Thyroid gland (tissue), 4 donors: Measurements from ENCODE around the gene ANO2. TPM values are rescaled to one million over a fixed set of nuclear protein-coding genes. Genes with fewer than 3 reads are reported as not detected.

Experiments used
- DNase-seq, 2 donors: peaks; one replicate each; pipeline ENCODE4 v3.0.0-alpha.2; 2019
- H3K27ac ChIP-seq, 3 donors: fragments of 200-600 bp; sonication (generic); 1 replicate in 2 of 3; 2 replicates in 1 of 3; pipeline ENCODE4 v1.5.1; 2016 to 2019; ENCODE audit warnings: mild to moderate bottlenecking in 1 of 3, moderate library complexity in 1 of 3
- H3K27me3 ChIP-seq: fragments of 200-600 bp; sonication (generic); one replicate; pipeline ENCODE4 v1.5.1; 2019
- H3K36me3 ChIP-seq, 2 donors: fragments of 200-600 bp; sonication (generic); one replicate each; pipeline ENCODE4 v1.5.1; 2016 to 2019
- H3K4me1 ChIP-seq, 2 donors: fragments of 200-600 bp; sonication (generic); one replicate each; pipeline ENCODE4 v1.5.1; 2017 to 2019
- H3K4me3 ChIP-seq, 3 donors: fragments of 200-600 bp; sonication (generic); replicated peaks in 1 of 3; 1 replicate in 2 of 3; 2 replicates in 1 of 3; pipeline ENCODE4 v1.5.1; 2016; ENCODE audit warnings: mild to moderate bottlenecking in 1 of 3
- H3K9me3 ChIP-seq: fragments of 200-600 bp; sonication (generic); one replicate; pipeline ENCODE4 v1.5.1; 2017
- CTCF ChIP-seq, 6 experiments: fragments of 200-600 bp in 3 of 6; fragments of 450-650 bp in 3 of 6; sonication (generic) in 3 of 6; IDR thresholded peaks; one replicate each; pipeline ENCODE4 v1.5.1; 2016 to 2019; ENCODE audit warnings: antibody characterized with exemption in 6 of 6, mild to moderate bottlenecking in 2 of 6, inconsistent platforms in 1 of 6, moderate library complexity in 1 of 6
- POLR2A ChIP-seq, 2 donors: fragments of 450-650 bp; IDR thresholded peaks; one replicate each; pipeline ENCODE4 v1.6.1; 2017; ENCODE audit warnings: antibody characterized with exemption in 2 of 2, mild to moderate bottlenecking in 2 of 2, moderate library complexity in 1 of 2
- WGBS, 2 donors: methylation state at CpG; one replicate each; pipeline ENCODE4 v1.1.5; 2017; 5-methylcytosine and 5-hydroxymethylcytosine counted together
- intact Hi-C: fragments of 100-400 bp; cut with DNase I; formaldehyde crosslinking; loops from one replicate; pipeline ENCODE4 v1.15.1; 2023
- total RNA-seq, 4 donors: library from RNA; depleted of rRNA; stranded (reverse); fragments of >200 nt; gene quantifications; one replicate each; pipeline ENCODE4 v1.2.3, GENCODE V29; 2016

Gene ANO2
- total RNA-seq, 4 donors from 2014 or later: 0.78 to 7.0 (median 2.2) TPM

- H3K4me1 ChIP-seq: no peaks in the 10 kb centered on the region
- no peaks in the 10 kb centered on the region for H3K27me3 ChIP-seq
- no peak overlapping the region for H3K4me3 ChIP-seq
- no peak overlapping the region for H3K27ac ChIP-seq
- intact Hi-C loops: loop anchor here (5.0 kb wide), 1 partner anchor 52 kb away; no protein-coding TSS in a partner anchor
- no peaks in the 10 kb centered on the region for H3K9me3 ChIP-seq
- no peaks in the 10 kb centered on the region for H3K36me3 ChIP-seq
- TF ChIP-seq CTCF (IDR thresholded peaks at IDR 0.05): no peak
- DNase-seq: no peak
- WGBS, 2 donors: 78 to 79% methylated on average over 6 to 8 of the region's 8 CpGs
Measured at GRCh38 chr12:5985471-5985870, 40.4 kb upstream of the ANO2 start.

GRCh38 chr12:5984873-5985272, 39.8 kb upstream of the ANO2 start:
- Histone ChIP-seq H3K27ac (no peak overlapping the region), H3K4me3 (no peak overlapping the region), H3K9me3 (no peaks in the 10 kb centered on the region), H3K27me3 (no peaks in the 10 kb centered on the region), H3K36me3 (no peaks in the 10 kb centered on the region), H3K4me1 (no peaks in the 10 kb centered on the region)
- intact Hi-C loops: loop anchor here (5.0 kb wide), 2 partner anchors 52 to 297 kb away; no protein-coding TSS in a partner anchor
- 77 to 78% methylated on average over 9 of the region's 9 CpGs for WGBS, 2 donors
- TF ChIP-seq POLR2A (IDR thresholded peaks at IDR 0.05) (no peak), CTCF (IDR thresholded peaks at IDR 0.05) (no peak)
- DNase-seq: no peak

- no peaks in the 10 kb centered on the region for H3K4me1 ChIP-seq
- H3K36me3 ChIP-seq: no peaks in the 10 kb centered on the region
- TF ChIP-seq CTCF (IDR thresholded peaks at IDR 0.05): no peak
- no peak for TF ChIP-seq POLR2A (IDR thresholded peaks at IDR 0.05)
- H3K4me3 ChIP-seq: no peak overlapping the region
- WGBS, 2 donors: 92% methylated on average over 4 of the region's 4 CpGs
- H3K27ac ChIP-seq: no peak overlapping the region
- intact Hi-C loops: loop anchor here (5.0 kb wide), 1 partner anchor 300 kb away; no protein-coding TSS in a partner anchor
- no peak for DNase-seq
- H3K27me3 ChIP-seq: no peaks in the 10 kb centered on the region
- no peaks in the 10 kb centered on the region for H3K9me3 ChIP-seq
Measured at GRCh38 chr12:5982106-5982505, 37.0 kb upstream of the ANO2 start.

- H3K27ac ChIP-seq: no peak overlapping the region
- H3K9me3 ChIP-seq: no peaks in the 10 kb centered on the region
- no peaks in the 10 kb centered on the region for H3K36me3 ChIP-seq
- no peaks in the 10 kb centered on the region for H3K27me3 ChIP-seq
- no peaks in the 10 kb centered on the region for H3K4me1 ChIP-seq
- intact Hi-C loops: no loop called here
- TF ChIP-seq CTCF (IDR thresholded peaks at IDR 0.05): no peak
- TF ChIP-seq POLR2A (IDR thresholded peaks at IDR 0.05): no peak
- 88 to 92% methylated on average over 6 of the region's 6 CpGs for whole genome bisulfite sequencing, 2 donors
- no peak for DNase-seq
- H3K4me3 ChIP-seq: no peak overlapping the region
Measured at GRCh38 chr12:5977556-5977955, 32.5 kb upstream of the ANO2 start.

GRCh38 chr12:5976711-5977110, 31.7 kb upstream of the ANO2 start:
- H3K27ac ChIP-seq: no peak overlapping the region
- H3K4me1 ChIP-seq: no peaks in the 10 kb centered on the region
- H3K9me3 ChIP-seq: no peaks in the 10 kb centered on the region
- H3K4me3 ChIP-seq: no peak overlapping the region
- no peaks in the 10 kb centered on the region for H3K36me3 ChIP-seq
- no peaks in the 10 kb centered on the region for H3K27me3 ChIP-seq
- intact Hi-C loops: no loop called here
- DNase-seq: no peak
- TF ChIP-seq POLR2A (IDR thresholded peaks at IDR 0.05) (no peak), CTCF (IDR thresholded peaks at IDR 0.05) (no peak)
- 69 to 73% methylated on average over 6 of the region's 6 CpGs for WGBS, 2 donors
